K562 (cell line): ENCODE results near the gene HTRA3. TPM values are rescaled to one million over a fixed set of nuclear protein-coding genes. Genes with fewer than 3 reads are reported as not detected.

ENCODE experiments used
- BRF1 ChIP-seq: IDR thresholded peaks from 3 replicates; pipeline ENCODE4 v1.6.1; 2011; ENCODE audit warnings: borderline replicate concordance, mild to moderate bottlenecking; ENCODE audit not compliant: insufficient read length; ENCODE audit errors: extremely low read depth
- CHD2 ChIP-seq: IDR thresholded peaks from 2 replicates; pipeline ENCODE4 v1.6.1; 2011; ENCODE audit warnings: low read depth, low read length
- FOXK2 ChIP-seq, 2 experiments: fragments of 450-650 bp; IDR thresholded peaks in 1 of 2; conservative IDR thresholded peaks in 1 of 2; 2 replicates each; pipeline ENCODE4 v1.6.1; 2016; ENCODE audit warnings: low read depth in 2 of 2, mild to moderate bottlenecking in 1 of 2
- GABPB1 ChIP-seq: sonication (generic); formaldehyde crosslinking; IDR thresholded peaks from 2 replicates; pipeline ENCODE4 v1.8.0; 2022; ENCODE audit warnings: mild to moderate bottlenecking, missing genetic modification reagents
- HMGN3 ChIP-seq: IDR thresholded peaks from 2 replicates; pipeline ENCODE4 v1.6.1; 2011; ENCODE audit warnings: borderline replicate concordance, low read depth, mild to moderate bottlenecking, mixed read lengths, low read length; ENCODE audit not compliant: insufficient read length; ENCODE audit errors: extremely low read depth
- RAD21 ChIP-seq, 2 experiments: fragments of 250-450 bp in 1 of 2; fragments of 450-650 bp in 1 of 2; sonication (Bioruptor Pico) in 1 of 2; formaldehyde crosslinking in 1 of 2; IDR thresholded peaks in 1 of 2; conservative IDR thresholded peaks in 1 of 2; 2 replicates each; pipeline versions ENCODE4 v1.4.0 to v1.8.0; 2020 to 2022; ENCODE audit warnings: mild to moderate bottlenecking in 2 of 2, moderate library complexity in 1 of 2
- RB1 ChIP-seq: fragments of 450-650 bp; IDR thresholded peaks from 2 replicates; pipeline ENCODE4 v1.6.1; 2017; ENCODE audit warnings: low read depth, mild to moderate bottlenecking
- ZBTB7A ChIP-seq: IDR thresholded peaks from 2 replicates; pipeline ENCODE4 v1.6.1; 2011; ENCODE audit warnings: low read depth, mild to moderate bottlenecking, low read length, moderate library complexity, borderline replicate concordance; ENCODE audit not compliant: control insufficient read depth
- polyA plus RNA-seq, 8 experiments: library from polyadenylated mRNA; depleted of rRNA in 4 of 8; stranded (reverse) in 5 of 8; unstranded in 3 of 8; fragments of >200 nt; fragmentation: Nextera tagmentation in 2 of 8; fragmentation: Illumina TruSeq in 1 of 8; extraction: Ambion mirVana in 2 of 8; extraction: Trizol in 1 of 8; gene quantifications; 2 replicates each; pipeline versions ENCODE4 v1.2.1 to v1.2.3, GENCODE V29; 2011 to 2014; ENCODE audit warnings: inconsistent platforms in 1 of 8, missing spikeins in 1 of 8
- total RNA-seq, 7 experiments: library from RNA; depleted of rRNA in 6 of 7; stranded (reverse); fragments of >200 nt in 6 of 7; fragmentation: Illumina TruSeq in 2 of 7; extraction: Trizol in 2 of 7; gene quantifications; 2 replicates each; pipeline versions ENCODE4 v1.2.1 to v1.2.3, GENCODE V29; 2011 to 2021; ENCODE audit warnings: low replicate concordance in 1 of 7
- TF ChIP-seq, protein P1 (sequence below): fragments of 450-650 bp; formaldehyde crosslinking; IDR thresholded peaks from 2 replicates; pipeline ENCODE4 v1.4.0; 2020; ENCODE audit warnings: mild to moderate bottlenecking, moderate library complexity
- TF ChIP-seq, protein P2 (sequence below): sonication (generic); formaldehyde crosslinking; IDR thresholded peaks from 2 replicates; pipeline ENCODE4 v1.9.0; 2022; ENCODE audit warnings: mild to moderate bottlenecking, missing genetic modification reagents
- TF ChIP-seq, protein P3 (sequence below), 2 experiments: fragments of 450-650 bp; formaldehyde crosslinking in 1 of 2; IDR thresholded peaks; 2 replicates each; pipeline versions ENCODE4 v1.4.0 to v1.6.1; 2014 to 2020; ENCODE audit warnings: mild to moderate bottlenecking in 2 of 2, borderline replicate concordance in 1 of 2, low read depth in 1 of 2

HTRA3 gene
- total and polyA plus RNA-seq, 9 of the 15 experiments (the other 6 are each of a cell fraction or from before 2014, with no cell fraction given) = 0.04 TPM; not detected in 8

DNA sequence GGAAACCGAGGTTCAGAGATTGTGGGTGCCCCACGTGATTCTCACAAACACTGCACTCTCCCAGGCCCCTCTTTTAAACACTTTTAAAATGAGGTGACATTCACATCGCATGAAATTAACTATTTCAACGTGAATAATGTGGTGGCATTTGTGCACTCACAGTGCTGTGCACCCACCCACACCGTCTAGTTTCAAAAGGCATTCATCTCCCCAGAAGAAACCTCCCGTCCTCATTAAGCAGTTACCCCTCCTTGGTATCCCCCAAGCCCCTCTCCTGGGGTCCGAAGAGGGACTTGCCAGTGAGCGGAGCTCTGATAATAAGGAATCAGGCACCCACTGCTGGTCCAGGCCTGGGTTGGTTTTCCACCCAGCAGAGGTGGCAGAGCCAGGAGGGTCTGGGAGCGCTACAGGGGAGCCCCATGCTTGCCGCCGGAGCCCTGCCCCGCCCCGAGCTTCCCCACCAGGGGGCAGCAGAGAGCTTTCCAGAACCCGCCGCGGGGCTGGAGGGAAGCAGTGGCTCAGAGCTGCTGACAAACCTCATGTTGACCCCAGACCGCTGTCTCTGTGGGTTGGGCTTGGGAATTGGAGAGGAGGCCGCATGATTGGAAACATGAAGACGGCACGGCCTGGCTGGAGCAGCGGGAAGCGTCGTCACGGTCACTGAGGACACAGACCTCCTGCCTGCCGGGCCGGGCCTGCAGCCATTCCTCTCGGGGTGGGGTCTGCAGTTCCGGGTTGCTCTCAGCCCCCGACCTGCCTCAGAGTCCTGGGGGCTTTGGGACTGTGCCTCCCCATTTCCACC is 27.5 kb upstream of the HTRA3 start (continued):
- TF ChIP-seq BRF1 (no peak), GABPB1 (CRISPR knock-in tag) (0 out of 2 replicates have a peak, but pooled peaks have one; percentile 23), RB1 (peak; percentile 78; the same call in 1 of the 2 replicates), RAD21 (CRISPR knock-in tag; conservative IDR thresholded peaks at IDR 0.05 in 1 of 2, IDR thresholded peaks at IDR 0.05 in 1 of 2) (peak; percentile 94 to 95), CHD2 (no peak), HMGN3 (no peak), ZBTB7A (peak; percentile 44; the same call in 1 of the 2 replicates), FOXK2 (conservative IDR thresholded peaks at IDR 0.05 in 1 of 2, IDR thresholded peaks at IDR 0.05 in 1 of 2; ENCODE audit: low read depth in 2 of 2) (0 out of 4 replicates have a peak, but pooled peaks of 1 of the 2 experiments have one; percentile 37)
- TF ChIP-seq, protein P1, sequence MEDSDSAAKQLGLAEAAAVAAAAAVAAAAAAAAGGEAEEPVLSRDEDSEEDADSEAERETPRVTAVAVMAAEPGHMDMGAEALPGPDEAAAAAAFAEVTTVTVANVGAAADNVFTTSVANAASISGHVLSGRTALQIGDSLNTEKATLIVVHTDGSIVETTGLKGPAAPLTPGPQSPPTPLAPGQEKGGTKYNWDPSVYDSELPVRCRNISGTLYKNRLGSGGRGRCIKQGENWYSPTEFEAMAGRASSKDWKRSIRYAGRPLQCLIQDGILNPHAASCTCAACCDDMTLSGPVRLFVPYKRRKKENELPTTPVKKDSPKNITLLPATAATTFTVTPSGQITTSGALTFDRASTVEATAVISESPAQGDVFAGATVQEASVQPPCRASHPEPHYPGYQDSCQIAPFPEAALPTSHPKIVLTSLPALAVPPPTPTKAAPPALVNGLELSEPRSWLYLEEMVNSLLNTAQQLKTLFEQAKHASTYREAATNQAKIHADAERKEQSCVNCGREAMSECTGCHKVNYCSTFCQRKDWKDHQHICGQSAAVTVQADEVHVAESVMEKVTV (CRISPR knock-in tag) = peak; percentile 89
- TF ChIP-seq, protein P2, sequence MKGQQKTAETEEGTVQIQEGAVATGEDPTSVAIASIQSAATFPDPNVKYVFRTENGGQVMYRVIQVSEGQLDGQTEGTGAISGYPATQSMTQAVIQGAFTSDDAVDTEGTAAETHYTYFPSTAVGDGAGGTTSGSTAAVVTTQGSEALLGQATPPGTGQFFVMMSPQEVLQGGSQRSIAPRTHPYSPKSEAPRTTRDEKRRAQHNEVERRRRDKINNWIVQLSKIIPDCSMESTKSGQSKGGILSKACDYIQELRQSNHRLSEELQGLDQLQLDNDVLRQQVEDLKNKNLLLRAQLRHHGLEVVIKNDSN = 0 out of 2 replicates have a peak, but pooled peaks have one; percentile 19
- TF ChIP-seq, protein P3, sequence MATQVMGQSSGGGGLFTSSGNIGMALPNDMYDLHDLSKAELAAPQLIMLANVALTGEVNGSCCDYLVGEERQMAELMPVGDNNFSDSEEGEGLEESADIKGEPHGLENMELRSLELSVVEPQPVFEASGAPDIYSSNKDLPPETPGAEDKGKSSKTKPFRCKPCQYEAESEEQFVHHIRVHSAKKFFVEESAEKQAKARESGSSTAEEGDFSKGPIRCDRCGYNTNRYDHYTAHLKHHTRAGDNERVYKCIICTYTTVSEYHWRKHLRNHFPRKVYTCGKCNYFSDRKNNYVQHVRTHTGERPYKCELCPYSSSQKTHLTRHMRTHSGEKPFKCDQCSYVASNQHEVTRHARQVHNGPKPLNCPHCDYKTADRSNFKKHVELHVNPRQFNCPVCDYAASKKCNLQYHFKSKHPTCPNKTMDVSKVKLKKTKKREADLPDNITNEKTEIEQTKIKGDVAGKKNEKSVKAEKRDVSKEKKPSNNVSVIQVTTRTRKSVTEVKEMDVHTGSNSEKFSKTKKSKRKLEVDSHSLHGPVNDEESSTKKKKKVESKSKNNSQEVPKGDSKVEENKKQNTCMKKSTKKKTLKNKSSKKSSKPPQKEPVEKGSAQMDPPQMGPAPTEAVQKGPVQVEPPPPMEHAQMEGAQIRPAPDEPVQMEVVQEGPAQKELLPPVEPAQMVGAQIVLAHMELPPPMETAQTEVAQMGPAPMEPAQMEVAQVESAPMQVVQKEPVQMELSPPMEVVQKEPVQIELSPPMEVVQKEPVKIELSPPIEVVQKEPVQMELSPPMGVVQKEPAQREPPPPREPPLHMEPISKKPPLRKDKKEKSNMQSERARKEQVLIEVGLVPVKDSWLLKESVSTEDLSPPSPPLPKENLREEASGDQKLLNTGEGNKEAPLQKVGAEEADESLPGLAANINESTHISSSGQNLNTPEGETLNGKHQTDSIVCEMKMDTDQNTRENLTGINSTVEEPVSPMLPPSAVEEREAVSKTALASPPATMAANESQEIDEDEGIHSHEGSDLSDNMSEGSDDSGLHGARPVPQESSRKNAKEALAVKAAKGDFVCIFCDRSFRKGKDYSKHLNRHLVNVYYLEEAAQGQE (IDR thresholded peaks at IDR 0.05; ENCODE audit: borderline replicate concordance) = peak; percentile 91
- TF ChIP-seq, protein P3 (CRISPR knock-in tag; IDR thresholded peaks at IDR 0.05; ENCODE audit: low read depth) = no peak
